Gastroesophageal sphincter (tissue), 3 donors: ENCODE data around the gene CD7.

Experiments used
- CTCF ChIP-seq, 4 experiments: fragments of 200-600 bp in 2 of 4; fragments of 450-650 bp in 2 of 4; sonication (generic) in 1 of 4; IDR thresholded peaks; one replicate each; pipeline ENCODE4 v1.5.1; 2017 to 2019; ENCODE audit warnings: antibody characterized with exemption in 4 of 4, mild to moderate bottlenecking in 2 of 4, moderate library complexity in 2 of 4
- POLR2AphosphoS5 ChIP-seq: sonication (generic); formaldehyde crosslinking; IDR thresholded peaks from one replicate; pipeline ENCODE4 v1.6.1; 2017; ENCODE audit warnings: antibody characterized with exemption

- TF ChIP-seq POLR2AphosphoS5 (no peak), CTCF (IDR thresholded peaks at IDR 0.05) (no peak)
Observed at GRCh38 chr17:82299452-82299851, 18.0 kb downstream of the CD7 start.
